ENCODE results near the gene RELL2.

The RELL2 gene

GRCh38 chr5:141686648-141687416 is 50.0 kb downstream of the RELL2 start:
- no peaks in the 10 kb centered on the region for H3K36me3 ChIP-seq (ENCODE audit: control insufficient read depth, insufficient read depth, low read length)
- peaks cover 6% of the 10 kb centered on the region for H3K27me3 ChIP-seq (replicated peaks; ENCODE audit: control insufficient read depth, insufficient read depth, low read length)
- no peak overlapping the region for H3K4me3 ChIP-seq (replicated peaks; ENCODE audit: low read depth, low read length)
- TF ChIP-seq CTCF (IDR thresholded peaks at IDR 0.05; ENCODE audit: insufficient read depth, low read length, poor library complexity, severe bottlenecking) = no peak
- no peak for DNase-seq (ENCODE audit: extremely low read depth, insufficient read length)
